Bronchial epithelial cell (primary cell): ENCODE data around the gene ECPAS. TPM values are rescaled to one million over a fixed set of nuclear protein-coding genes. Genes with fewer than 3 reads are reported as not detected.
"Not testable (repeated sequence)": the region's sequence is repeated elsewhere in the genome, so short reads cannot be mapped to it uniquely, and the experiment has no call there.

Source experiments
- DNase-seq: peaks from one replicate; pipeline ENCODE4 v3.0.0-alpha.2; 2010; ENCODE audit warnings: low read depth
- FAIRE-seq: peaks from 2 replicates; lab custom pipeline; 2011; peaks lifted over from hg19 to GRCh38; lab: Jason Lieb, UNC
- H3K27me3 ChIP-seq: 2 replicates; pipeline ENCODE4 v1.5.1; 2011; ENCODE audit warnings: low read length; ENCODE audit not compliant: control insufficient read depth, insufficient read depth
- H3K36me3 ChIP-seq: 2 replicates; pipeline ENCODE4 v1.5.1; 2011; ENCODE audit warnings: low read length; ENCODE audit not compliant: control insufficient read depth, insufficient read depth
- H3K4me3 ChIP-seq: 2 replicates; pipeline ENCODE4 v1.5.1; 2011; ENCODE audit warnings: mild to moderate bottlenecking, low read depth, low read length, control low read depth
- total RNA-seq: library from RNA; depleted of rRNA; stranded (reverse); fragments of >200 nt; gene quantifications from 2 replicates; pipeline ENCODE4 v1.2.1, GENCODE V29; 2014
- TF ChIP-seq, protein P1 (sequence below): IDR thresholded peaks from 2 replicates; pipeline ENCODE4 v1.5.1; 2011; ENCODE audit warnings: mild to moderate bottlenecking, moderate library complexity, low read length, control low read depth, inconsistent platforms; ENCODE audit not compliant: insufficient read depth, severe bottlenecking

The ECPAS gene
- total RNA-seq, 1 donor from 2014 or later: 102 TPM

DNA sequence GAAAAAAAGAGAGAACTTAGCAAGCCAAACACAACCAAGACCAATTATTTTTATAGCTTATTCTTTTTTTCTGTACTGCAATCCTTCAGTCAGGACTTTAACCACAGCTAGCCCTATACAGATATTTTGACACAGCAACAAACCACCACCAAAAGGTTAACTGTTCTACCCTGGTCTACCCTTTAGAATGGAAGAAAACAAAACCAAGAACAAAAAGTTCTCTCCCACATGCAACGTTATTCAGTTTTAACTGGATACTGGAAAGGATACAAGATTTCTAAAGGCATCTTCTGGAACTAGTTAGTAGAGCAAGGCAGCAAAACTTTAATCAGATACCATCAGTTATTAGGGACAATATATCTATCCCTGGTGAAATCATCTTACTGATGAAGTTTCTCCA, 32.6 kb downstream of the ECPAS start:
- H3K27me3 ChIP-seq: no peaks in the 10 kb centered on the region
- FAIRE-seq (no peak), DNase-seq (no peak)
- peaks cover 4% of the 10 kb centered on the region for H3K36me3 ChIP-seq
- H3K4me3 ChIP-seq: no peak overlapping the region
- TF ChIP-seq, protein P1, sequence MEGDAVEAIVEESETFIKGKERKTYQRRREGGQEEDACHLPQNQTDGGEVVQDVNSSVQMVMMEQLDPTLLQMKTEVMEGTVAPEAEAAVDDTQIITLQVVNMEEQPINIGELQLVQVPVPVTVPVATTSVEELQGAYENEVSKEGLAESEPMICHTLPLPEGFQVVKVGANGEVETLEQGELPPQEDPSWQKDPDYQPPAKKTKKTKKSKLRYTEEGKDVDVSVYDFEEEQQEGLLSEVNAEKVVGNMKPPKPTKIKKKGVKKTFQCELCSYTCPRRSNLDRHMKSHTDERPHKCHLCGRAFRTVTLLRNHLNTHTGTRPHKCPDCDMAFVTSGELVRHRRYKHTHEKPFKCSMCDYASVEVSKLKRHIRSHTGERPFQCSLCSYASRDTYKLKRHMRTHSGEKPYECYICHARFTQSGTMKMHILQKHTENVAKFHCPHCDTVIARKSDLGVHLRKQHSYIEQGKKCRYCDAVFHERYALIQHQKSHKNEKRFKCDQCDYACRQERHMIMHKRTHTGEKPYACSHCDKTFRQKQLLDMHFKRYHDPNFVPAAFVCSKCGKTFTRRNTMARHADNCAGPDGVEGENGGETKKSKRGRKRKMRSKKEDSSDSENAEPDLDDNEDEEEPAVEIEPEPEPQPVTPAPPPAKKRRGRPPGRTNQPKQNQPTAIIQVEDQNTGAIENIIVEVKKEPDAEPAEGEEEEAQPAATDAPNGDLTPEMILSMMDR: no peak

DNA sequence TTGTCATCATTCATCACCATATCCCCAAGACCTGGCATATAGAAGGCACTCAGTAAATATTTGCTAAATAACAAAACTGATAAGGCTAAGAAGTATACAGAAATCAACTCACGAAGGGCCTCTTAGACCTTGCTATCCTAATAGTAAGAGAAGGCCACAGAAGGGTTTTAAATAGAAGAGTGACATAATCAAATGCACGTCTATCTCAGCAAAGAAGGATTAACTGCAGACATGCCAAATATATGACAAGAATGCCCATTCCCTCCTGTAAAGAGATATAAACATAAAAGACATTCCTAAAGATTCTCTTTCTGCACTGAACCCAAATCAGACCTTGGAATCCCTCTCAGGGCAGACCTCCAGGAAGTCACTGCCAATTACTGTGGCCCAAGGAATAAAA, 34.1 kb downstream of the ECPAS start:
- TF ChIP-seq, protein P1: no peak
- H3K27me3 ChIP-seq: no peaks in the 10 kb centered on the region
- peaks cover 4% of the 10 kb centered on the region for H3K36me3 ChIP-seq
- FAIRE-seq: no peak
- no peak overlapping the region for H3K4me3 ChIP-seq
- no peak for DNase-seq

DNA sequence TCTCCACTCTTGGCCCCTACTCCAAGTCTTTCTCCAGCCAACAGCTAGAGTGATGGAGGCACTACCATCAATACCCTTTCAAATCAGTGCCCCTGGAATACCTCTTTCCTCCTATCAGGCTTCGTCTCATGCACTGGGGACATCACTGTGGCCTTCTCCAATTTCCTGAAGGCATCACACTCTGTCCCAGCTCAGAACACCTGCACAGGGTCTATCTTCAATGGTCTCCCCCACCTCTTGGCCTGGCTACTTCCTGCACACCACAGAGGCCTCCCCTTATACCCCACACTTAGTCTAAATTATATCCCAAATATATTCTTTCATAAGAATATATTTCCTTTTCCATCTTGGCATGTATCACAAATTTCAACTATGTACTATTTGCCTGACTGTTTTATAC, 34.5 kb downstream of the ECPAS start:
- H3K36me3 ChIP-seq: peaks cover 4% of the 10 kb centered on the region
- no peak overlapping the region for H3K4me3 ChIP-seq
- H3K27me3 ChIP-seq: no peaks in the 10 kb centered on the region
- TF ChIP-seq, protein P1: no peak
- FAIRE-seq (no peak), DNase-seq (no peak)

DNA sequence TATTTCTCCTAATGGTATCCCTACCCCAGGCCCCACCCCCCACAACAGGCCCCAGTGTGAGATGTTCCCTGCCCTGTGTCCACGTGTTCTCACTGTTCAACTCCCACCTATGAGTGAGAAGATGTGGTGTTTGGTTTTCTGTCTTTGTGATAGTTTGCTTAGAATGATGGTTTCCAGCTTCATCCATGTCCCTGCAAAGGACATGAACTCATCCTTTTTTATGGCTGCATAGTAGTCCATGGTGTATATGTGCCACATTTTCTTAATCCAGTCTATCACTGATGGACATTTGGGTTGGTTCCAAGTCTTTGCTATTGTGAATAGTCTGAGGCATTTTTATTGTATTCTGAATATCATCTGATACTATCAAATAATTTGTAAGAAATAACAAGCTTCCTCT, 38.4 kb downstream of the ECPAS start:
- FAIRE-seq, DNase-seq, H3K4me3 ChIP-seq, H3K36me3 ChIP-seq, H3K27me3 ChIP-seq: not testable (repeated sequence)

DNA sequence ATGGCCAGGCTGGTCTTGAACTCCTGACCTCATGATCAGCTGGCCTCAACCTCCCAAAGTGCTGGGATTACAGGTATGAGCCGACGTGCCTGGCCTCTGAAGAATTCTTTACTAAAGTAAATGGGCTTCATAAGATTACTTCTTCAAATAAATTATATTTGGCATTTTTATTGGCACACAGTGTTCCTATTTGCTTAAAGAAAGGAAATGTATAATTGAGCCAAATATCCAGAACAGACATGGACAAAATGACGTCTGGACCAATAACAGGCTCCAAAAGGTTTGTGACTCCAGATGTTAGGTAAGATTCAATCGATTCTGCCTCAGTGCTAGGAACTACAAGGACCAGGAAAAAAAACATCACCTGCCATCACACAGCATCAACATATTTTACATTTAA, 40.7 kb downstream of the ECPAS start:
- no peaks in the 10 kb centered on the region for H3K27me3 ChIP-seq
- TF ChIP-seq, protein P1: no peak
- H3K4me3 ChIP-seq: no peak overlapping the region
- no peak for FAIRE-seq
- peaks cover 4% of the 10 kb centered on the region for H3K36me3 ChIP-seq
- DNase-seq: no peak

DNA sequence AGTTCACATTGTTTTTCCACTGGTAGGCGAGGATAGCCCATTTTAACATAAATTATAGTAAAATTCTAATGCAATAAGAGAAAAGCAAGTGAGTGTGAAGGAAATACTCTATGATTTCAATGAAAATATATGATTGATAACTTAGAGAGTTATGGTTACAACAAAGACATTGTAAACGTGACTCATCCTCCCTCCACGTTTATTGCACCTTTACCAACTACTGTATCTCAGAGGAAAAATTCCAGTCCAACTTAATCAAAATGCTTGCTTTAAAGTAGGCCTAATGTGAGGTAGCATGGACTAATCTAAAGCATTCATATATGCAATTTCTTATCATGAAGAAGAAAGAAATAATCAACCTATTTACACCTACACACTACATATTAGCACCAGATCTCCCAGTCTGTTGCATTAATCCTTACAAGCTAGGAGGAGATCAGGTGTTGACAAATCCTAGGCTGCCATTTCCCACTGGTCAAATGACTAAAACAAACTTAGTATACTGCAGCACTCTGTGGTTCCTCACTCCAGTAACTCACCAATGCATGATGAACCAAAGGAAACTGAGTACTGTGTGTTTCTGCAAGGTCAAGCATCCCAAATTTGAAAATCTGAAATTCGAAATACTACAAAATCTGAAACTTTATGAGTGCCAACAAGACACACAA, 41.7 kb downstream of the ECPAS start:
- TF ChIP-seq, protein P1: no peak
- Histone ChIP-seq H3K27me3 (no peaks in the 10 kb centered on the region), H3K4me3 (no peak overlapping the region), H3K36me3 (peaks cover 6% of the 10 kb centered on the region)
- FAIRE-seq (no peak), DNase-seq (no peak)
